ENCODE data around the gene ZSCAN29.

The ZSCAN29 gene

DNA sequence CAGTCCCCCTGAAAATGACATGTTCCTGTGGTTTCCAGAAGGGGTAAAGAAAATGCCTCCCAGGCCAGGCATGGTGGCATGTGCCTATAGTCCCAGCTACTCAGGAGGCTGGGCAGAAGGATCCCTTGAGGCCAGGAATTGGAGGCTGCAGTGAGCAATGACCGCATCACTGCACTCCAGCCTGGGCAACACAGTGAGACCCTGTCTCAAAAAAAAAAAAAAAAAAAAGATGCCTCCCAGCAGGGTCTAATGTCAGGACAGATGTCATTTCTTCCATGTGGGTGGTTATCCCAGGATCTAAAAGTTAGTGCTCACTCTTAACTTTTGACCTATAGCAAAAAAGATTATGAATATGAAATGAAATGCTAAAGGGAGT is 53.9 kb downstream of the ZSCAN29 start:
- H3K4me3 ChIP-seq (ENCODE audit: low read depth, low read length) = no peak overlapping the region
- TF ChIP-seq, protein P1, sequence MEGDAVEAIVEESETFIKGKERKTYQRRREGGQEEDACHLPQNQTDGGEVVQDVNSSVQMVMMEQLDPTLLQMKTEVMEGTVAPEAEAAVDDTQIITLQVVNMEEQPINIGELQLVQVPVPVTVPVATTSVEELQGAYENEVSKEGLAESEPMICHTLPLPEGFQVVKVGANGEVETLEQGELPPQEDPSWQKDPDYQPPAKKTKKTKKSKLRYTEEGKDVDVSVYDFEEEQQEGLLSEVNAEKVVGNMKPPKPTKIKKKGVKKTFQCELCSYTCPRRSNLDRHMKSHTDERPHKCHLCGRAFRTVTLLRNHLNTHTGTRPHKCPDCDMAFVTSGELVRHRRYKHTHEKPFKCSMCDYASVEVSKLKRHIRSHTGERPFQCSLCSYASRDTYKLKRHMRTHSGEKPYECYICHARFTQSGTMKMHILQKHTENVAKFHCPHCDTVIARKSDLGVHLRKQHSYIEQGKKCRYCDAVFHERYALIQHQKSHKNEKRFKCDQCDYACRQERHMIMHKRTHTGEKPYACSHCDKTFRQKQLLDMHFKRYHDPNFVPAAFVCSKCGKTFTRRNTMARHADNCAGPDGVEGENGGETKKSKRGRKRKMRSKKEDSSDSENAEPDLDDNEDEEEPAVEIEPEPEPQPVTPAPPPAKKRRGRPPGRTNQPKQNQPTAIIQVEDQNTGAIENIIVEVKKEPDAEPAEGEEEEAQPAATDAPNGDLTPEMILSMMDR (IDR thresholded peaks at IDR 0.05; ENCODE audit: low read depth, low read length) = no peak
- no peaks in the 10 kb centered on the region for H3K9me3 ChIP-seq
- H3K27me3 ChIP-seq = no peaks in the 10 kb centered on the region; the same call in 1 of the 2 replicates
- H3K4me1 ChIP-seq = no peaks in the 10 kb centered on the region
- DNase-seq = no peak
- H3K36me3 ChIP-seq = no peaks in the 10 kb centered on the region

DNA sequence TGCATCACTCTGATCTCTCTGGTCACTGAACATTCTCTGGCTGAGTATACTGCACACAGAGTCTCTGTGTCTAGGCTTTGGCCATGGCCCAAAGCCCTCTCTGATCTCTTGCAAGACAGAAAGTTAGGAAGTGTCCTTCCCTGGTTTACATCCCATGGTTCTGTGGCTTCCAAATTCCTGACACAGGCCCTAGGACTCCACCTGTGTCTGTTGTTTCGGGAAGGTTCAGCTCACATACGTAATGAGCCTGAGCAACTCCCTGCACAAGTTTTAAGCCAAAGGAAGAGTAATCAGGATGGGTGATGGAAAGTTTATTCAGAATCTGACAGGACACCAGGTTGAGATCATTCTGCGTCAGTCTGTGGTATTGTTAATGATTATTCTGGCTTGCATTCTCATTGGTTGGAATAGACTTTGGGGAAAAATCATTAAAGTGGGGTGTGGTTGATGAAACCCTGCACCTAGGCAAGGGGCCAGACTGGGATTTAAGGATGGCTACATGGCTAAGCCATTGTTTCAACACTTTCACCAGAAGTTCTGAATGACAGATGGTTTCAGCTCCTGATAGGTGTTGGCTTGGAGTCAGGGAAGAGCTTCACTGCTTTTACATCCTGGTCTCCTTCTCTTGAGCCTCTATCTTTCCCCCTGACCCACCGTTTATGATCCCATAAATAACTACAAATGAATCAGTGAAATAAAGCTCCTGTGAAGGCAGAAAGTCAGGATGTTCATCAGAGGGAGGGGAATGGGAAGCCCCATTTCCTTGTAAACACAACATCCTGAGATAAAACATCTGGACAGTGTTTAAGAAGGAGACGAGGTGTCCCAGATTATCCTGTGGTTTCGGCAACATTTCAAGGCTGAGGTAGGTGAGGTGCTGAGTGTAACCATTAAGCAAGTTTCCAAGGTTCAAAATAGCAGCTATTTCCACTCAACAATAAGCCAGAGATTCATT is 54.5 kb downstream of the ZSCAN29 start:
- Histone ChIP-seq H3K9me3 (no peaks in the 10 kb centered on the region), H3K36me3 (no peaks in the 10 kb centered on the region), H3K4me1 (no peaks in the 10 kb centered on the region), H3K27me3 (no peaks in the 10 kb centered on the region; the same call in 1 of the 2 replicates), H3K4me3 (ENCODE audit: low read depth, low read length) (no peak overlapping the region)
- TF ChIP-seq, protein P1 (IDR thresholded peaks at IDR 0.05; ENCODE audit: low read depth, low read length) = no peak
- no peak for DNase-seq

DNA sequence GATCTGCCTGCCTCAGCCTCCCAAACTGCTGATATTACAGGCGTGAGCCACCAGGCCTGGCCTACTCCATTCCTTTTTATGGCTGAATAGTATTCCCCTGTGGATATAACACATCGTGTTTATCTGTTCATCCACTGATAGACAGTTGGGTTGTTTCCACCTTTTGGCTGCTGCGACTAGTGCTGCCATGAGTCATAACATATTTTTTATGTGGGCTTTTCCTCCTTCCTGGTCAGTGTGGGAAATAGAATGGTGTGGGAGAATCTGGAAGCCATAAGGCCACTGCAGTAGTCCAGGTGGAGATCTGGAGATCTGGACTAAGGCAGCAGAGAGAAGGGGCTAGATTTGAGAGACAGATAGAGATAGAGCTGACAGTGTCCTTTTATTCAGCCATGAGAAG is 56.7 kb downstream of the ZSCAN29 start:
- DNase-seq = no peak

DNA sequence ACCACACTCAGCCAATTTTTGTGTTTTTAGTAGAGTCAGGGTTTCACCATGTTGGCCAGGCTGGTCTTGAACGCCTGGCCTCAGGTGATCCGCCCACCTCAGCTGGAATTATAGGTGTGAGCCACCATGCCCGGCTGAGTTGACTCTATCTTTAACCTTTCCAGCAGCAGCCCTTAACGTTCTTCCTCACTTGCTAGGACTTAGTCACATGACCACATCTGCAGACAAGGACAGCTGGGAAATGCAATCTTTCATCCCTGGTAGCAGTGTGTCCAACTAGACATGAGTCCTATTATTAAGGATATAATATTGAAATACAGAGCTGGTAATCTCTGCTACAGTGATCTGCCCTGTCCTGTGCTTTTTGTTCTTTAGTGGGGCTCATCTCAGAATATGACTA is 58.5 kb downstream of the ZSCAN29 start:
- Histone ChIP-seq H3K36me3 (no peaks in the 10 kb centered on the region), H3K9me3 (no peaks in the 10 kb centered on the region), H3K4me3 (ENCODE audit: low read depth, low read length) (no peak overlapping the region), H3K27me3 (peaks cover 16% of the 10 kb centered on the region), H3K4me1 (no peaks in the 10 kb centered on the region)
- DNase-seq = no peak
- TF ChIP-seq, protein P1 (IDR thresholded peaks at IDR 0.05; ENCODE audit: low read depth, low read length) = no peak

More for the DNA sequence above, 56.7 kb downstream of the ZSCAN29 start:
- H3K36me3 ChIP-seq = no peaks in the 10 kb centered on the region
- no peaks in the 10 kb centered on the region for H3K9me3 ChIP-seq
- H3K27me3 ChIP-seq = peaks cover 6% of the 10 kb centered on the region
- H3K4me1 ChIP-seq = no peaks in the 10 kb centered on the region
- no peak overlapping the region for H3K4me3 ChIP-seq (ENCODE audit: low read depth, low read length)
- TF ChIP-seq, protein P1 (IDR thresholded peaks at IDR 0.05; ENCODE audit: low read depth, low read length) = no peak
